ENCODE measurements around the gene WWOX. TPM values are rescaled to one million over a fixed set of nuclear protein-coding genes. Genes with fewer than 3 reads are reported as not detected.

The WWOX gene
- total and polyA plus RNA-seq, 2 of the 13 experiments (the other 11 are each of a cell fraction or from before 2014, with no cell fraction given): 9.1 to 37.4 TPM

DNA sequence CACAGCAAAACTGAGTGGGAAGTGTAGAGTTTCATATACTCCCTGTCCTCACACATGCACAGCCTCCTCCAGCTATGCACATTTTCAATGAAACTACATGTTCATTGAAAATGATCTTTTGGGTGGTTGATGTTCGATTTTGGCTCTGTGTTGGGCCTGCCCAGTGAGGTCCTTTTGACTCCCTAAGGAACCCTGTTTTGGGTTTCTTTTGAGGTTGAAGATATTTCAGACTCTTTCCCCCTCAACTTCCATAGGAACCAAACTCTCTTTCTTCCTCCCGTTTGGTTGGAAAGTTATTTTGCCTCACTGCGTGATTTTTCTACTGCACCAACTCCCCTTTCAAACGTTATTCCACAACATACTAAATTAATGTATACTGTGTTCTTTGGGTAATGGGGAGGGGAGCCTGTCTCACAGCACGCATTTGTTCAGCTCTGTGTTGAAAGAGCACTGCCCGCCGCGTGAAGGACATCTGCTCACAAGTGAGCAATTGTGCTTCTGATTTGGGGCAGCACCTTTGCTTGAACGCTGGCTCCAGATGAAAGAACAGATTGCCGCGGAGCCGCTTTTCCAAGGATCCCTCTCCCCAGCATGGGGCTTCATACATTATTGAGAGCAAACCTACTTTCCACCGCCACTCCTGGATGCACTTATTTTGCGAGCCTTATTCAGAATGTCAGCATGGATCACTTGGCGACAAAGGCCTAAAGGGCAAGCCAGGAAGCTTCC lies 385.9 kb downstream of the WWOX start (continued):
- TF ChIP-seq, protein P1, sequence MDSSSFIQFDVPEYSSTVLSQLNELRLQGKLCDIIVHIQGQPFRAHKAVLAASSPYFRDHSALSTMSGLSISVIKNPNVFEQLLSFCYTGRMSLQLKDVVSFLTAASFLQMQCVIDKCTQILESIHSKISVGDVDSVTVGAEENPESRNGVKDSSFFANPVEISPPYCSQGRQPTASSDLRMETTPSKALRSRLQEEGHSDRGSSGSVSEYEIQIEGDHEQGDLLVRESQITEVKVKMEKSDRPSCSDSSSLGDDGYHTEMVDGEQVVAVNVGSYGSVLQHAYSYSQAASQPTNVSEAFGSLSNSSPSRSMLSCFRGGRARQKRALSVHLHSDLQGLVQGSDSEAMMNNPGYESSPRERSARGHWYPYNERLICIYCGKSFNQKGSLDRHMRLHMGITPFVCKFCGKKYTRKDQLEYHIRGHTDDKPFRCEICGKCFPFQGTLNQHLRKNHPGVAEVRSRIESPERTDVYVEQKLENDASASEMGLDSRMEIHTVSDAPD (CRISPR knock-in tag; IDR thresholded peaks at IDR 0.05): peak; percentile 16; the same call in 1 of the 2 replicates
- TF ChIP-seq, protein P2, sequence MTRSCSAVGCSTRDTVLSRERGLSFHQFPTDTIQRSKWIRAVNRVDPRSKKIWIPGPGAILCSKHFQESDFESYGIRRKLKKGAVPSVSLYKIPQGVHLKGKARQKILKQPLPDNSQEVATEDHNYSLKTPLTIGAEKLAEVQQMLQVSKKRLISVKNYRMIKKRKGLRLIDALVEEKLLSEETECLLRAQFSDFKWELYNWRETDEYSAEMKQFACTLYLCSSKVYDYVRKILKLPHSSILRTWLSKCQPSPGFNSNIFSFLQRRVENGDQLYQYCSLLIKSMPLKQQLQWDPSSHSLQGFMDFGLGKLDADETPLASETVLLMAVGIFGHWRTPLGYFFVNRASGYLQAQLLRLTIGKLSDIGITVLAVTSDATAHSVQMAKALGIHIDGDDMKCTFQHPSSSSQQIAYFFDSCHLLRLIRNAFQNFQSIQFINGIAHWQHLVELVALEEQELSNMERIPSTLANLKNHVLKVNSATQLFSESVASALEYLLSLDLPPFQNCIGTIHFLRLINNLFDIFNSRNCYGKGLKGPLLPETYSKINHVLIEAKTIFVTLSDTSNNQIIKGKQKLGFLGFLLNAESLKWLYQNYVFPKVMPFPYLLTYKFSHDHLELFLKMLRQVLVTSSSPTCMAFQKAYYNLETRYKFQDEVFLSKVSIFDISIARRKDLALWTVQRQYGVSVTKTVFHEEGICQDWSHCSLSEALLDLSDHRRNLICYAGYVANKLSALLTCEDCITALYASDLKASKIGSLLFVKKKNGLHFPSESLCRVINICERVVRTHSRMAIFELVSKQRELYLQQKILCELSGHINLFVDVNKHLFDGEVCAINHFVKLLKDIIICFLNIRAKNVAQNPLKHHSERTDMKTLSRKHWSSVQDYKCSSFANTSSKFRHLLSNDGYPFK (CRISPR knock-in tag; IDR thresholded peaks at IDR 0.05; ENCODE audit: borderline replicate concordance): no peak
- TF ChIP-seq ZNF256 (CRISPR knock-in tag; conservative IDR thresholded peaks at IDR 0.05) (0 out of 2 replicates have a peak, but pooled peaks have one; percentile 12), ARNTL (CRISPR knock-in tag; IDR thresholded peaks at IDR 0.05) (peak; percentile 92), ZNF350 (CRISPR knock-in tag; IDR thresholded peaks at IDR 0.05; ENCODE audit: borderline replicate concordance, low read depth) (peak; percentile 89; the same call in 1 of the 2 replicates), SMC3 (IDR thresholded peaks at IDR 0.05; ENCODE audit: low read length) (peak; percentile 16; the same call in 1 of the 2 replicates), ZNF501 (CRISPR knock-in tag; IDR thresholded peaks at IDR 0.05) (peak; percentile 65), NFE2 (CRISPR knock-in tag; IDR thresholded peaks at IDR 0.05) (no peak), ZNF143 (CRISPR knock-in tag; IDR thresholded peaks at IDR 0.05) (peak; percentile 55; the same call in 1 of the 2 replicates), NPAS2 (CRISPR knock-in tag; IDR thresholded peaks at IDR 0.05; ENCODE audit: borderline replicate concordance) (no peak), ZNF124 (CRISPR knock-in tag; IDR thresholded peaks at IDR 0.05) (peak; percentile 64; the same call in 1 of the 2 replicates), HOXA5 (CRISPR knock-in tag; IDR thresholded peaks at IDR 0.05) (peak; percentile 44; the same call in 1 of the 2 replicates), SCMH1 (CRISPR knock-in tag; IDR thresholded peaks at IDR 0.05; ENCODE audit: borderline replicate concordance) (no peak), SMAD3 (CRISPR knock-in tag; IDR thresholded peaks at IDR 0.05) (peak; percentile 89), ZNF383 (CRISPR knock-in tag; IDR thresholded peaks at IDR 0.05; ENCODE audit: borderline replicate concordance) (no peak), ZNF530 (CRISPR knock-in tag; IDR thresholded peaks at IDR 0.05; ENCODE audit: low read depth) (no peak), ZNF232 (CRISPR knock-in tag; IDR thresholded peaks at IDR 0.05; ENCODE audit: borderline replicate concordance) (peak; percentile 85; the same call in 1 of the 2 replicates), GTF3A (CRISPR knock-in tag; conservative IDR thresholded peaks at IDR 0.05) (no peak), DNMT1 (CRISPR knock-in tag; IDR thresholded peaks at IDR 0.05) (no peak)
- TF ChIP-seq, protein P3, sequence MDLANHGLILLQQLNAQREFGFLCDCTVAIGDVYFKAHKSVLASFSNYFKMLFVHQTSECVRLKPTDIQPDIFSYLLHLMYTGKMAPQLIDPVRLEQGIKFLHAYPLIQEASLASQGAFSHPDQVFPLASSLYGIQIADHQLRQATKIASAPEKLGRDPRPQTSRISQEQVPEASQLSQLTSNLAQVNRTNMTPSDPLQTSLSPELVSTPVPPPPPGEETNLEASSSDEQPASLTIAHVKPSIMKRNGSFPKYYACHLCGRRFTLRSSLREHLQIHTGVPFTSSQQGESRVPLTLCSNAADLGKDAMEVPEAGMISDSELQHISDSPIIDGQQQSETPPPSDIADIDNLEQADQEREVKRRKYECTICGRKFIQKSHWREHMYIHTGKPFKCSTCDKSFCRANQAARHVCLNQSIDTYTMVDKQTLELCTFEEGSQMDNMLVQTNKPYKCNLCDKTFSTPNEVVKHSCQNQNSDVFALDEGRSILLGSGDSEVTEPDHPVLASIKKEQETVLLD (CRISPR knock-in tag; IDR thresholded peaks at IDR 0.05; ENCODE audit: low read depth): no peak
- TF ChIP-seq, protein P4, sequence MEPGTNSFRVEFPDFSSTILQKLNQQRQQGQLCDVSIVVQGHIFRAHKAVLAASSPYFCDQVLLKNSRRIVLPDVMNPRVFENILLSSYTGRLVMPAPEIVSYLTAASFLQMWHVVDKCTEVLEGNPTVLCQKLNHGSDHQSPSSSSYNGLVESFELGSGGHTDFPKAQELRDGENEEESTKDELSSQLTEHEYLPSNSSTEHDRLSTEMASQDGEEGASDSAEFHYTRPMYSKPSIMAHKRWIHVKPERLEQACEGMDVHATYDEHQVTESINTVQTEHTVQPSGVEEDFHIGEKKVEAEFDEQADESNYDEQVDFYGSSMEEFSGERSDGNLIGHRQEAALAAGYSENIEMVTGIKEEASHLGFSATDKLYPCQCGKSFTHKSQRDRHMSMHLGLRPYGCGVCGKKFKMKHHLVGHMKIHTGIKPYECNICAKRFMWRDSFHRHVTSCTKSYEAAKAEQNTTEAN (CRISPR knock-in tag; conservative IDR thresholded peaks at IDR 0.05): peak; percentile 97
- TF ChIP-seq, protein P5, sequence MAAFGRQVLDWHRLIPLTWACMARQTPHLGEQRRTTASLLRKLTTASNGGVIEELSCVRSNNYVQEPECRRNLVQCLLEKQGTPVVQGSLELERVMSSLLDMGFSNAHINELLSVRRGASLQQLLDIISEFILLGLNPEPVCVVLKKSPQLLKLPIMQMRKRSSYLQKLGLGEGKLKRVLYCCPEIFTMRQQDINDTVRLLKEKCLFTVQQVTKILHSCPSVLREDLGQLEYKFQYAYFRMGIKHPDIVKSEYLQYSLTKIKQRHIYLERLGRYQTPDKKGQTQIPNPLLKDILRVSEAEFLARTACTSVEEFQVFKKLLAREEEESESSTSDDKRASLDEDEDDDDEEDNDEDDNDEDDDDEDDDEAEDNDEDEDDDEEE (CRISPR knock-in tag; IDR thresholded peaks at IDR 0.05): 0 out of 2 replicates have a peak, but pooled peaks have one; percentile 36
